HG03342 (cell line): ENCODE measurements around the gene HIPK1.
"Not testable (repeated sequence)": the region's sequence is repeated elsewhere in the genome, so short reads cannot be mapped to it uniquely, and the experiment has no call there.

Source experiments
- ATAC-seq: cut with Tn5 transposase; IDR thresholded peaks from one replicate; pipeline ENCODE4 v1.9.1; 2021; ENCODE audit warnings: mild to moderate bottlenecking, moderate library complexity; ENCODE audit not compliant: unreplicated experiment

Gene HIPK1

DNA sequence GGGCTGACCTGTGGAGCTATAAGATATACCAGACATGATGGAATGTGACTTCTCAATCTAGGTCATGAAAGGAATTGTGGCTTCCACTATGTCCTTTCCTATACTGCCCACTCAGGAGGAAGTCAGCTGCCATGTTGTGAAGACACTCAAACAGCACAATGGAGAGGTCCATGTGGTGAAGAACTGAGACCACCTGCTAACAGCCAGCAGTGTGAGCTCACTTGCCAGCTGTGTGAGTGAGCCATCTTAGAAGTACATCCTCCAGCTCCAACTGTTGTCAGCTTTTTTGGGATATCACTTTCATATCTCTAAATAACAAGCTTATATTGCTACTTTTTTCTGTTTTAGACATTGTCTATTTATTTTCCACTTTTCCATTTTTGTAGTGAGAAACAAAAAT, 79.9 kb downstream of the HIPK1 start:
- no peak for ATAC-seq

DNA sequence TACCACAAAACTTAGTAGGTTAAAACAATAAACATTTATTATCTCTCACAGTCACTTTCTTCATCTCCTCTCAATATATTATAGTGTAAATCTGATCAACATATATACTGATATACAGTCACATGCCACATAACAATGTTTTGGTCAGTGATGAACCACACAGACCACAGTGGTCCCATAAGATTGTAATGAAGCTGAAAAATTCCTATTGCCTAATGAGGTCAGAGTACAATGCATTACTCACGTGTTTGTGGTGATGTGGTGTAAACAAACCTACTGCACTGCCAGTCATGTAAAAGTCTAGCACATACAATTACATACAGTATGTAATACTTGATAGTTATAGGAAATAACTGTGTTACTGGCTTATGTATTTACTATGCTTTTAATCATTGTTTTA, 80.3 kb downstream of the HIPK1 start:
- no peak for ATAC-seq

DNA sequence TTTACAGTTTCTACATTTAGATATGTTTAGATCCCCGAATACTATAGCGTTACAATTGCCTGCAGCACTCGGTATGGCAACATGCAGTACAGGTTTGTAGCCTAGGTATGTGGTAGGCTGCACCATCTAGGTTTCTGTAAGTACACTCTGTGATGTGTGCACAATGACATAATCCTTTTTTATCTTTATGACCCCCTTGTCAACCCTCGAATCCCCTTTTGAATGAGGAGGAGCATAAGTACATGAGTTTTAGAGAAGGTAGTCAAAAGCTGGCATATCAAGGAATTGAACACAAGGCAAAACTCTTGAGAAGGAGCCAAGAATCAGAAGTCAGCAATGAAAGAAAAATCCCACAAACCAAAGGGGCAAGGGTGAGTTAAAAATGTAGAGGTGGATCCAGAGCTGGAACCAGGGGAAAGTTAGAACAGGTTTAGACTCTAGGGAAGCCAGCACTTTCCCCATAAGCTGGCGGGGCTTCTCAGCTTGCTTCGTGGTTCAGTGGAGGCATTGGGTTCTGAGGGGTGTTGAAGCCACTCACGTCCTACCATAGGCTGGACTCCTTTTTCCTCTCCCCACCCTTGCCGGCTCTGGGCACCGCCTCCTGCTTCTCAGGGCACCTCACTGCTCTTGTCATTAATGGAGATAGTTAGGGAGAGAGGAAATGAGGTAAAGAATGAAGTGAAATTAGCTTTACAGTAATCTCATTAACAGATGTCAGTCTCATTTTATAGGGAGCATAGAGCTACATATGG, 81.5 kb downstream of the HIPK1 start:
- no peak for ATAC-seq

DNA sequence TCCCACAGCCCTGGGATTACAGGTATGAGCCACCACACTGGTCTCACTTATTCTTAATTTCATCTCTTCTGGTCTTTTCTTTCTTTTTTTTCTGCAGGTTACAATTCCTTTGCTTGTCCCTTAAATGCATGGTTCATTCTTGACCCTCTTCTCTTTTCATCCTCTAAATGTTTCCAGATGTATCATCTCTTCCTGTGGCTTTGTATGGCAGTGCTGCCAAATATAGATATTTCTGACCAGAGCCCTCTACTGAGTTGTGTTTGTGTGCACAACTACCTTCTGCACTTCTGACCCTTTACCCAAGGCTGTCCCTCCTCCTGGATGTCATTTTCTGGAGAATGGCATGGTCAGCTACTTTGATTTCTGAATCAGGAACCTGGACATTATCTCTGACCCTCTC, 82.7 kb downstream of the HIPK1 start:
- ATAC-seq: no peak

DNA sequence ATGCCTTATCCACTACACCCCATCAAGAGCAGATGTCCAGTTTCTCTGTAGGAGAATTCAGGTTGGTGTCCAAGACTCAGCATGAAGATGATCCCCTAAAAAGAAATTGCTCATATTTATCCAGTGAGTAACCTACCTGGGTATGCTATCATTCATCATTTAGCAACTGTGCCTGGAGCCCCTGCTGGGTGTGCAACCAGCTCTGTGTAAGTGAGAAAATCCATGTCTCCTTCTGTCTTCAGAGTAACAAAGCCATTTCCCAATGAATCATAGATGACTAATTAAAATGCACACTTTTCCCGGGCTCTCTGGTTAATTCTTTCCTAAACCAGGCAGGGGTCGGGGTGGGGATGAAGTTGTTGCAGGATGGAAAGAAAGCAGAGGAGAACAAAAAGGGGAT, 86.0 kb downstream of the HIPK1 start:
- no peak for ATAC-seq

DNA sequence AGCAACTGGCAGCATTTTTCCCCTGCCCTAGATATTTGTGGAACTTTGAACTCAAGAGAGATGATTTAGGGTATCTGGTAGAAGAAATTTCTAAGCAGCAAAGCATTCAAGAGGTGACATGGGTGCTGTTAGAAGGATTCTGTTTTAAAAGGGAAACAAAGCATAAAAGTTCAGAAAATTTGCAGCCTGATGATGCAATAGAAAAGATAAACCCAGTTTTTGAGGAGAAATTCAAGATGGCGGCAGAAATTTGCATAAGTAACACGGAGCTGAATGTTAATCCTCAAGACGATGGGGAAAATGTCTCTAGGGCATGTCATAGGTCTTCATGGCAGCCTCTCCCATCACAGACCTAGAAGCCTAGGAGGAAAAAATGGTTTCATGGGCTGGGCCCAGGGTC, 90.6 kb downstream of the HIPK1 start:
- ATAC-seq: not testable (repeated sequence)

DNA sequence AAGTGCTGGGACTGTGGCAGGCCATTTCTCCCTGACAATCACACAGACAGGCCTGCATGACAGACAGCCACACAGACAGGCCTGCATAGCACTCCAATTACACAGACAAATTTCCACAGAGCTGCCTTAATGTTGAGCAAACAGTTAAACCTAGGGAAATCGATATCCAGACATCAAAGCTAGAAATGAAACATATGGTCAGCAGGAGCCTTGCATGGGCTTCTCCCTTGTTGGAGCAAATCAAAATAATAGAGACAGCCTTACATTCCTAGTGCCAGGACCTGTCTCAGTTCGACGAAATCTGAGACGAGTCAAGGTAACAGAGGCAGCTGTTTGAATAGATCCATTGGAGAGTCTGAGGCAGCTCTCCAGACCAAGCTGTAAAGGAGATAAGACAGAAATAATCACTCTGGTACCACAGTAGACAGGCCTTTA, 92.6 kb downstream of the HIPK1 start:
- no peak for ATAC-seq

- no peak for ATAC-seq
Measured at GRCh38 chr1:114022877-114023276, 93.8 kb downstream of the HIPK1 start.

GRCh38 chr1:114023377-114023776, 94.3 kb downstream of the HIPK1 start:
- no peak for ATAC-seq

DNA sequence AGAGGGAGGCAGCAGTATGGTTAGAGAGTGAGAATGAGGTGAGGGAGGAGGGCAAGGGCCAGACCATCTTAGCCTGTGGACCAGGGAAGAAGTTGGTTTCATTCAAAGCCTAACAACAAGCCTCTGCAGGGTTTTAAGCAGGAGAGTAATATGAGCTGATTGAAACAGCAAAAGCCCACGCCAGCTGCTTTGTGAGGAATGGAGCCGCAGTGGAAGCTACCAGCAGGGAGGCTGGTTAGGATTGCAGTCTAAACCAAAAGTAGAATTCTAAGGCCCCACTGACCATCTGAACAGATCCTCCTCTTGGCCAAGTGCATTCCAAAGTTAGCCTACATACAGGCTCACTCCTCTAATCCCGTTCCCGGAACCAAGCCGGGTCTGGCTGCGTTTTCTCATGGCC, 94.9 kb downstream of the HIPK1 start:
- ATAC-seq: no peak

- no peak for ATAC-seq
Measured at GRCh38 chr1:114025609-114026401, 96.7 kb downstream of the HIPK1 start.

- ATAC-seq: no peak
Measured at GRCh38 chr1:114026797-114027196, 97.7 kb downstream of the HIPK1 start.
